Medulla oblongata (tissue), 1 donor: ENCODE data around the gene SOX6.

ENCODE experiments used
- DNase-seq: peaks from one replicate; pipeline ENCODE4 v3.0.0-alpha.2; 2015; ENCODE audit errors: extremely low spot score

SOX6 gene

DNA sequence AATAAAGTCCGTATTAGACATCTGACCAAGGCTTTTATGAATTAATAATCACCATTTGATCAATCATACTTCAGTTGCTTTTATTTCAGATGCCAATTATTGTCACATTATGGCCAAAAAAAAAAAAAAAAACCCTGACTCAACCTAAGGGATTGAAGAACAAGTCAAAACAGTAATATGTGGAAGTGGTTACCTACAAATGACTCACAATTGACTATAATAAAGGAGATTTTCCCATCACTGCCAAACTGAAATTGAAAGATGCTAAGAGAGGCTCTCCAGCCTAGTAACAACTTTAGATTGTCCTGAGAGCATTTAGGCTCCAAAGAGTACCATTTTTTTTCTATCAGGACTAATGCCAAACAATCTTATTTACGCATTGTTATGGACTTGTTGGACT lies 35.2 kb downstream of the SOX6 start:
- DNase-seq = no peak

DNA sequence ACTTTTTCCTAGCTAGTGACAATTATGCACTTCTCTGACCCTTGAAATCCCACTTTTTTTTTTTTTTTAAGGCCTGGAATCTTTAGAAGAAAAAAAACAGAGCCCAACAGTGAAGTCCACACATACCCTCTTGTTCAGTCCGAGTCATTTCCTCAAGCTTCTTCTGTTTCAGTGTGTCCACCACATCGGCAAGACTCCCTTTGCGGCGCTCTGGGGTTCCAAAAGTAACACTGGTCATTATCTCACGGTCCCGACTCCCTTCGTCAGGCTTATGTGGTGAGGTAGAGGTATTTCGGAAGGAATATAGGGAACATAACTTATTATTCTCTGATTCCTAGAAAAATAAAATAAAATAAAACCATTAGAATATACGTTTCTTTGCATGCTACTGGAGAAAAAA lies 38.0 kb downstream of the SOX6 start:
- no peak for DNase-seq

- DNase-seq = no peak
These were observed 38.6 kb downstream of the SOX6 start for GRCh38 chr11:16317712-16318111.

DNA sequence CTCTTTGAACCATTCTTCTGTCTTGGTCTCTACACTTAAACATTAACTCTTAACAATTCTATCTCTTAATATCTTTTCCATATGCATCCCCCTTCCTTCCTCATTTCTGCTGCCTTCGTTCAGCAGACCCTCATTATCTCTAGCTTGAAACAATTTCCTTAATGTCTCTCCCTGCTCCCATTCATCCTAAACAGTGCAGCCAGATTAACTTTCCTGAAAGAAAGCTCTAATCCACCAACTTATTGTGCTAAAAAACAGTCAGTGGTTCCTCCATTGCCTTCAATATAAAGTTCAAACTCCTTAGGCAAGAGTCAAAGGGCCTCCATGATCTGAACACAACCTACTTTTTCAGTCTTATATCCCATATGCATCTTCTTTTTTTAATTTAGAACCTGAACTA lies 42.5 kb downstream of the SOX6 start:
- no peak for DNase-seq

- DNase-seq = no peak
These were observed 44.0 kb downstream of the SOX6 start for GRCh38 chr11:16312233-16312765.

GRCh38 chr11:16311831-16312230 lies 44.5 kb downstream of the SOX6 start:
- DNase-seq = no peak

DNA sequence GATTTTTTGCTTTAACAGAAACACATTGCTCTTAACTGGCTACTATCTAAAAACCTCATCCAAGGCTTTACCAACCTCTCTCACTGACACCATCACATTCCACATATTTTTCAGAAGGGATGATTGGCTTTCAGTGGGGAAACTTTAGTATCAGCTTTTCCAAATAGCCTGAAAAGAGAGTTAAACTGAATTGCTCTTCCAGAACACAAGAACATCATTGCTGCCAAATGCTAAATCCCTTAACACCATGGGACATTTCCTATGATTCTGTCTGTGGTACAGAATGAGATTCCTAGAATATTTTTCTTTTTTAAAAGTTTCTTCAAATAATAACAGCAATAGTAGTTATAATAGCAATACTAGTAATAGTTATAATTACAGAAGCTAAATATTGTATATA lies 45.4 kb downstream of the SOX6 start:
- no peak for DNase-seq

DNA sequence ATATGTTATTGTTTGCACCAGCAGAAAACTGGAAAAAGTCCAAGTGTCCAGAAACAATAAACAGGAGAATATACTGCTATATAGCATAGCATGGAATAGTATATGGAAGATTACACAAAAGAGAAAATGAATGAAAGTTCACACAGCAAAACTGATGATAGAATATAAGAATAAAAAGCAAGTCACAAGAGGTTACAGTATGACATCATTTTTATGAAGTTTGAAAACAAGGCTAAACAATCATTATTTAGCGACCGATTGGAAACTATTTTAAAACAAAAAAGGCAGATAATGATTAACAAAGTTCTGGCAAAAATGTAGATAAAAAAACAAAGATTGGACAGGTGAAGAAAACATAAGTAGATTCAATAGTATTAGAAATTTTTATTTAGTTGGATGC lies 47.1 kb downstream of the SOX6 start:
- DNase-seq = no peak

DNA sequence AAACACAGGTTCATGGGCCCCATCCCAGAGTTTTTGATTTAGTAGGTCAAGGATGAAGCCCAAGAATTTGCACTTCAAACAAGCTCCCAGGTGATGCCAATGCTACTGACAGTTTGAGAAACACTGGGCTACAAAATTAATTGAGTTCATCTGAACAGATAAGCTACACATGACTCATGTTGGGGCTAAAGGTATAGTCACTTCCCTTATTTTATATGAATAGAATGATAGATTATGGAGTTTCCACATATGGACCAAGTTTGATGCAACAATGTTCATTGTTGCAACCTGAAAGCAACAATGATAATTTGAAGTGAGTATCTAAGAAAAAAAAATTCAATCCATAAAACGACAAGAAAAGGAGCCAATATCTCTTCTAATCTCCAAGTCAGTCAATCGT lies 54.9 kb downstream of the SOX6 start:
- no peak for DNase-seq

DNA sequence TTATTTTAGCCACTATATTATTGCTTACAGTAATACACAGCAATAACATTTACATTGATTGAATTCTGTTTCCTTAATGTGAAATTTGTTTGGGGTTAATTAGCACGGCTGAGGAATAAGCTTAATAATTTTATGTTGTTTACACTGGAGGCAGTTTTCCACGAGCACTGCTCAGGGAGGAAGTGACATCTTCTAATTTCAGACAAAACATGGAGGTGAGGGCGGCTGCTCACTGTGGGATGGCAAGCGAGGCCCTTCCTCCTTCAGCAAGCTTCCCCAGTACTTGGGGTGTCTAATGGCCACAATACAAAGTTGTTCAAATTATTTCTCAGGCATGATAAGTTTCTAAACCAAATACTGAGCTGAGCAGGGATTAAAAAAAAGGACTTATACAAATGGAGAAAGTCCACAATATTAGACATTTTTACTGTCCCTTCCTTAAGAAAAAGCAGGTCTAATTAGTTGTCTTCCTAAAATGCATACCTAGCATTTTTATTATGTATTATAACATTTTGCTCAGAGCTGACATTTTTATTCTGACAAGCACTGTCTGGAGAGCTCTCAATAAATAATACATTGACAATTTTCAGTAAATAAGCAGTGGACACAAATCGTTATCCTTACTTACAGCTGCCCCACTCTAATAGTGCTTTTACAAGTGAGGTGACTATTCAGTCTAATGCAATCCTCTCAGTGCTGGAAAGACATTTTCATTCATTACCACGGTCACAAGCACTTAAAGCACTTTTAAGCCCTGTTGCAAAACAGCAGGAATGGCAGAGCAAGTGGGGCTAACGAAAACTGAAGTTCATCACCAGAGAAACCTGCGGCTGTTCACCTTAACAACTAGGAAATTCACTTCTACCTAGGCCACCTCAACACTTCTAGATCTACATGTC lies 56.2 kb downstream of the SOX6 start:
- no peak for DNase-seq

- no peak for DNase-seq
These were observed 57.0 kb downstream of the SOX6 start for GRCh38 chr11:16299390-16299789.

- no peak for DNase-seq
These were observed 59.0 kb downstream of the SOX6 start for GRCh38 chr11:16297332-16297731.

DNA sequence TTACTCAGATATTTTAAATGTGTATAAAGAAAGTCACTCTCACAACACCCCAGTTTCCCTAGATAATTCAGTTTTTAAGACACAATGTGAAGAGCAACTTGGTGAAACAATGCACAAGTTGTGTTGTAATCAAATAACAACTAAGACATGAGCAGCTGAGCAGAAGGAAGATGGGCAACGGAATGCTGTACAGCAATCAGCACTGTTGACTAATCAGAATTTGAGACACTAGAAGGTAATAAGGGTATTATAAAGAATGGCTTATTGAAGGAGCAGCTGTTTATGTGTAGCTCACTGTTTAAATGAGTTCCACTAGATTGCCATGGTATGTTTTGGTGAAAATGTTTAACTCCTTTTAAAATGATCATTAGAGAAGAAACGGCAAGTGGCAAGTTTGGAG lies 60.1 kb downstream of the SOX6 start:
- DNase-seq = no peak

- no peak for DNase-seq
These were observed 60.8 kb downstream of the SOX6 start for GRCh38 chr11:16295592-16295991.

DNA sequence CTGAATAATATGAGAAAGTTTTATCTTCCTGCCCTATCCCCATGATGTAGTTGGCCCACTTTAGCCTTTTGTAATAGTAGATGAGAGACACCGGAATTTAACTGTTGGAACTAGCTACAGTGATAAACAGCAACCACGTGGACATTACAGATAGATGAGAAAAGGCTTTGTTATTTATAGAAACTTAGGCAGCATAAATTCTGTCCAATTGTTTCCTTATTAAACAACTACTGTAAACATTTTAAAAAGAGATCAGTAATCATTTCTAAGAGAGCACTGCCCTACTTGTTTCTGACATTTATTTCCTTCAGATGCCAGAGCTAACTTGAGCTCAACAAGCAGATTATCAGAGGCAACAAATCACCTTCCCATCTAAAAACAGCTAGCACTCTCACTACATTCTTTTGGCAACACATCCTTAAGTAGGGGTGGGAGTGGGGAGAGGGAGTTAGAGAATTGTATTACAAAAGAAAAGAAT lies 63.1 kb downstream of the SOX6 start:
- no peak for DNase-seq

- DNase-seq = no peak
These were observed 64.0 kb downstream of the SOX6 start for GRCh38 chr11:16292167-16292859.

GRCh38 chr11:16291729-16292128 lies 64.6 kb downstream of the SOX6 start:
- DNase-seq = no peak

- no peak for DNase-seq
These were observed 66.8 kb downstream of the SOX6 start for GRCh38 chr11:16289541-16289940.

- no peak for DNase-seq
These were observed 68.6 kb downstream of the SOX6 start for GRCh38 chr11:16287630-16288280.

DNA sequence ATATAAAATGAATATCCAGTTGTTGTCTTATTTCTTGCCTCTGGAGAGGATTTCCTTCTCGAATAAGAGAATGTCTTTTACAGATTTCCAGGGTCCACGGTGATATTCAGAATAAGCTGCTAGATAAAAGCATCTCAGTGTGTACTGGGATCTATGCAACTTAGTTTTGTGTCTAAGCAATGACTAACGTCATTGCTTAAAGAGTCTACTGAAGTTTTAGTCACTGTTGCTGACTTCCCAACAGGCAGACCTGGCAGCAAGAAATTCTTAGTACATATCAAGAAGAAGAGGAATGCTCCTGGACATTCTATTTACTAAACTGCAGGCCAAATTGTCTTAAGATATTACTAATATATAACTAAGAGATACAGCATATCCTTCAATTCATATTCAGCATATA lies 70.3 kb downstream of the SOX6 start:
- no peak for DNase-seq

GRCh38 chr11:16280256-16280682 lies 76.1 kb downstream of the SOX6 start:
- DNase-seq = no peak

GRCh38 chr11:16279524-16279923 lies 76.8 kb downstream of the SOX6 start:
- no peak for DNase-seq
